Esophagus muscularis mucosa (tissue), 4 donors: ENCODE measurements around the gene FHOD1. TPM values are rescaled to one million over a fixed set of nuclear protein-coding genes. Genes with fewer than 3 reads are reported as not detected.

Experiments used
- DNase-seq: peaks from one replicate; pipeline ENCODE4 v3.0.0-alpha.2; 2017; ENCODE audit errors: extremely low spot score
- H3K27ac ChIP-seq, 4 donors: fragments of 200-600 bp; sonication (generic); replicated peaks in 1 of 4; 1 replicate in 3 of 4; 2 replicates in 1 of 4; pipeline ENCODE4 v1.5.1; 2016 to 2019; ENCODE audit warnings: mild to moderate bottlenecking in 1 of 4
- H3K27me3 ChIP-seq, 4 donors: fragments of 200-600 bp; sonication (generic); one replicate each; pipeline versions ENCODE4 v1.5.1 to v1.6.0; 2016 to 2019
- H3K36me3 ChIP-seq, 4 donors: fragments of 200-600 bp; sonication (generic); one replicate each; pipeline ENCODE4 v1.5.1; 2016 to 2019
- H3K4me1 ChIP-seq, 4 donors: fragments of 200-600 bp; sonication (generic); one replicate each; pipeline ENCODE4 v1.5.1; 2016 to 2019
- H3K4me3 ChIP-seq, 4 donors: fragments of 200-600 bp; sonication (generic); 1 replicate in 2 of 4; 2 replicates in 2 of 4; pipeline ENCODE4 v1.5.1; 2016 to 2019; ENCODE audit warnings: mild to moderate bottlenecking in 4 of 4, moderate library complexity in 1 of 4
- H3K9me3 ChIP-seq, 4 donors: fragments of 200-600 bp; sonication (generic); 1 replicate in 3 of 4; 2 replicates in 1 of 4; pipeline ENCODE4 v1.5.1; 2016 to 2019
- CTCF ChIP-seq, 3 experiments: fragments of 200-600 bp in 2 of 3; fragments of 450-650 bp in 1 of 3; sonication (generic) in 2 of 3; IDR thresholded peaks; one replicate each; pipeline ENCODE4 v1.5.1; 2017 to 2019; ENCODE audit warnings: antibody characterized with exemption in 3 of 3, mild to moderate bottlenecking in 2 of 3, moderate library complexity in 1 of 3
- EP300 ChIP-seq: sonication (generic); formaldehyde crosslinking; IDR thresholded peaks from one replicate; pipeline ENCODE4 v1.6.1; 2017; ENCODE audit warnings: antibody characterized with exemption
- POLR2A ChIP-seq: fragments of 450-650 bp; IDR thresholded peaks from one replicate; pipeline ENCODE4 v1.6.1; 2017; ENCODE audit warnings: antibody characterized with exemption, moderate library complexity, mild to moderate bottlenecking, low read depth
- POLR2AphosphoS5 ChIP-seq, 2 donors: sonication (generic); formaldehyde crosslinking; IDR thresholded peaks; one replicate each; pipeline ENCODE4 v1.6.1; 2017; ENCODE audit warnings: antibody characterized with exemption in 2 of 2
- WGBS: methylation state at CpG from one replicate; pipeline ENCODE4 v1.1.5; 2018; 5-methylcytosine and 5-hydroxymethylcytosine counted together
- intact Hi-C: fragments of 100-400 bp; cut with DNase I; formaldehyde crosslinking; loops from one replicate; pipeline ENCODE4 v1.15.1; 2023
- total RNA-seq, 4 donors: library from RNA; depleted of rRNA; stranded (reverse); fragments of >200 nt; gene quantifications; one replicate each; pipeline versions ENCODE4 v1.1.0 to v1.2.1, GENCODE V29; 2016

Gene FHOD1
- 10 to 100 TPM in 2 of 4 donors, 1 to 10 TPM in 2; 8.0 to 15.6 (median 10.0) TPM for total RNA-seq

DNA sequence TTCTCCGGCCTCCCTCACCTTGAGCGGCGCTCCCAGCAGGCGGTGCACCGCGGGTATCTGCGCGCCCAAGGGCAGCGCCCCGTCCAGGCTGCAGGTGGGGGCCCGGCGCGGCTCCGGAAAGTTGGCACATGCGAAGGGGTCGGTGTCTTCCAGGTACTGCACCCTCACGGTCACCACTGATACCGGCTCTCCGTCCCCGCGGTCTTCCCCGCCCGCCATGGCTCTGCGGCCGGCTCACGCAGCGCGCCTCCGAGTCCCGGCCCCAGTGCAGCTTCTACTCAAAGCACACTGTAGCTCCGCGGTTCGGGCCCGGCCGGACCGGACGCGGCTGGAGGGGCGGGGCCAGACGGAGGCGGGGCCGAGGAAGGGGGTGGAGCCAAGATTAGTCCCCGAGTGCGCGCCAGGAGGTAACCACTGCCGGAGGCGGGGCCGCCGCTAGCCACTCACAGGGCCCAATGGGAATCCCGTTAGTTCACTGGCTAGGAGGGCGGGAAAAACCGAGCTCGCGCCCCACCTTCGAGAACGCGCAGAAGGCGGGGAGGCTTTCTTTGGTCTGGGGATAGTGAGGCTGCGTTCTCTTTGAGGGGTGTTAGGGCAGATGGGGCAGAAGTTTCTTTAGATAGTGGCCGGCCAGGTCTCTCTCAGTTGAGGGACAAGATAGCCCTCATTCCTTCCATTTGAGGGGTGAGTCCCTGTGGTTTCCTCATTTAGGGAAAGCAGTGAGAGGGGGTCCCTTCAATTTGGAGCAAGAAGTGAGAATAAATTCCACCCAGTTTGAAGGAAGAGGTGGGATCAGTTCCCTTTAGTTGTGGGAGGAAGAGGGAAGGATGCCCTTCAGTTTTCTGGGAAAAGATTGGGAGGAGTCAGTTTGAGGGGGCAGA, at the start of gene FHOD1:
Gene FHOD1, minus strand, starts transcription at position 290 of the 881 bp plus-strand sequence. Its CDS starts 71 bp downstream, at position 219.
- TF ChIP-seq EP300 (no peak), POLR2A (peak; percentile 64), POLR2AphosphoS5 (IDR thresholded peaks at IDR 0.05) (peak; percentile 86 to 92), CTCF (IDR thresholded peaks at IDR 0.05) (peak in 1 of 3 experiments; percentile 7)
- under 1% methylated on average over 26 of the region's 60 CpGs for WGBS

GRCh38 chr16:67296420-67296819, 49.1 kb upstream of the FHOD1 start:
- Histone ChIP-seq H3K27me3 (peaks cover 0 to 5% (median 0%) of the 10 kb centered on the region in 4 donors), H3K9me3 (no peaks in the 10 kb centered on the region), H3K36me3 (no peaks in the 10 kb centered on the region), H3K27ac (no peak overlapping the region), H3K4me1 (peaks cover 0 to 7% (median under 1%) of the 10 kb centered on the region in 4 donors), H3K4me3 (no peak overlapping the region)
- TF ChIP-seq EP300 (no peak), CTCF (IDR thresholded peaks at IDR 0.05) (no peak), POLR2A (no peak), POLR2AphosphoS5 (IDR thresholded peaks at IDR 0.05) (no peak)
- intact Hi-C loops = no loop called here
- 52% methylated on average over 3 of the region's 3 CpGs for WGBS
- no peak for DNase-seq

More for the DNA sequence above, at the start of gene FHOD1:
- Histone ChIP-seq H3K36me3 (no peaks in the 10 kb centered on the region), H3K27ac (peak within 1 kb of the TSS; percentile 81 to 88 (median 84)), H3K4me3 (peak within 1 kb of the TSS; percentile 70 to 75 (median 74)), H3K4me1 (peaks cover 56 to 69% (median 63%) of the 10 kb centered on the region in 4 donors), H3K27me3 (peaks cover 0 to 39% (median 7%) of the 10 kb centered on the region in 4 donors), H3K9me3 (no peaks in the 10 kb centered on the region)
- DNase-seq = peak; percentile 99
- intact Hi-C loops = no loop called here

DNA sequence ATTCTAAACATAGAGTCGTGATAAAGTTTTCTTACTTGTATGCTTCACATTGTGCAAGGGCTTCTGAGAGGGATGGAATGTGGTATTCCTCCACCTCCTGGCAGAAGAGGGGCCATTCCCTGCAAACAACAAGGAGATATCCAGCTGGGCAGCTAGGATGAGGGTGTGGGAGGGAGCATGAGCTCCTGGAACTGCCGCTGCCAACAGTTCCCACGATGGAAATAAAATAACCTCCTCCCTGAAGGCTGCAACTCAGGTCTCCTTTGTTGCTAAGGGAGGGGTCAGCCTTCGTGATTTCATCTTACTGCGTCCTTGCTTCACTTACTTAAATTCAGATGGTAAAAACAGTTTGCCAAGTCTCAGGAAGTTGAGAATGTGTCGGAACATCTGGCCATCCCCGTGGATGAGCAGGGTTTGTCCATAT, 47.7 kb upstream of the FHOD1 start:
- 63% methylated on average over 7 of the region's 7 CpGs for WGBS
- Histone ChIP-seq H3K9me3 (no peaks in the 10 kb centered on the region), H3K27me3 (peaks cover 0 to 5% (median 0%) of the 10 kb centered on the region in 4 donors), H3K4me1 (no peaks in the 10 kb centered on the region), H3K4me3 (no peak overlapping the region), H3K36me3 (no peaks in the 10 kb centered on the region), H3K27ac (no peak overlapping the region)
- intact Hi-C loops = no loop called here
- no peak for DNase-seq
- no peak for TF ChIP-seq POLR2A
- no peak for TF ChIP-seq CTCF (IDR thresholded peaks at IDR 0.05)
- TF ChIP-seq POLR2AphosphoS5 (IDR thresholded peaks at IDR 0.05) = no peak
- no peak for TF ChIP-seq EP300

GRCh38 chr16:67294171-67294757, 47.0 kb upstream of the FHOD1 start:
- no peak for TF ChIP-seq POLR2AphosphoS5 (IDR thresholded peaks at IDR 0.05)
- TF ChIP-seq POLR2A = no peak
- TF ChIP-seq CTCF (IDR thresholded peaks at IDR 0.05) = no peak
- no peak for TF ChIP-seq EP300
- H3K4me3 ChIP-seq = no peak overlapping the region
- no peaks in the 10 kb centered on the region for H3K4me1 ChIP-seq
- no peaks in the 10 kb centered on the region for H3K36me3 ChIP-seq
- H3K9me3 ChIP-seq = no peaks in the 10 kb centered on the region
- 85% methylated on average over 2 of the region's 4 CpGs for WGBS
- intact Hi-C loops = no loop called here
- H3K27me3 ChIP-seq = peaks cover 0 to 5% (median 0%) of the 10 kb centered on the region in 4 donors
- H3K27ac ChIP-seq = no peak overlapping the region
- DNase-seq = no peak
